GM18526 (cell line): ENCODE measurements around the gene MAMDC2.

Experiments used
- POLR2A ChIP-seq: IDR thresholded peaks from 3 replicates; pipeline ENCODE4 v1.6.1; 2011; ENCODE audit not compliant: insufficient read length; ENCODE audit errors: extremely low read depth

Gene MAMDC2

DNA sequence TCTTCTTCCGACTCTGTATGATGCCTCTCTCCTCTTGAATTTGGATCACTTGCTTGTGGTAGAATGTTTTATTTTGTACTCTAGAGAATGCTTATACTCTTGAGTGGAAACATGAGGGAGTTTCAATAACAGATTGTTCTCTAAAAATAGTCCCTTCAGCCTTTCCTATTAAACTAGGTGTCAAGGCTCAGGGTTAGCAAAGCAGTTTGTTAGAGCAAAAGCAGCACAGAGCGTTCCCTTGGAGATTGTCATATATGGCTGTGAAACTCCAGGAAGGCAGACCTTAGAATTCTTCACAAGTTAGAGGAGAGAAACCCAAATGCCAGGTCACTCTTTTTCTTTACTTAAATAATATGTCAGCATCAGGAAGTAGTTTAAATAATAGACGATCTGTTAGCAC, 33.0 kb downstream of the MAMDC2 start:
- no peak for TF ChIP-seq POLR2A

DNA sequence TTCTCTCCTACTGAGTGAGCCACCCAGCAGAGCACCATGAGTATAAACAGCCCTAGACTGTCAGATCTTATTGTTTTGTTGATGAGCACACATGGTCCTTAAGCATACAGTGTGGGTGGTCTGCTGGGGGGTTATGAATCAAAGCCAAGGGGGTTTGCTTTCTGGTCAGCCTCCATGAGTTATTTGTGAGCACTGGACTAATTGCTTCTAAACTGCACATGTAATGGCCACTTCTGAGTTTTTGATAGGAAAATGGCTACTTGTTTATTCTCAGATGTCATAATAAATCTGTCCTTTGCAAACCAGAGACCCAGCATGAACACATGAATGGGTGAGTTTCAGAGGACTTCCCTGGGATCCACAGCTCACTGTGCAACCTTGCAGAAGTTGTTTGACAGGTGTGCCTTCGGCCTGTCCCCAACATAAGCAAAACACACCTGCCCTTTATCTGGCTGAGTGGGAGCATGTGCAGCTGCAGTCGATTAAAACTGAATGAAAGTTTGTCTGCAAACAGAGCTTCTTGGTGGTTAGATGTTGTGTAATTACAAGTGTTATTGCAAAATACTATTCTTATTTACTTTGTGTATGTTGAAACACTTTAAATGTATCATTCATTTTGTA, 35.9 kb downstream of the MAMDC2 start:
- no peak for TF ChIP-seq POLR2A

DNA sequence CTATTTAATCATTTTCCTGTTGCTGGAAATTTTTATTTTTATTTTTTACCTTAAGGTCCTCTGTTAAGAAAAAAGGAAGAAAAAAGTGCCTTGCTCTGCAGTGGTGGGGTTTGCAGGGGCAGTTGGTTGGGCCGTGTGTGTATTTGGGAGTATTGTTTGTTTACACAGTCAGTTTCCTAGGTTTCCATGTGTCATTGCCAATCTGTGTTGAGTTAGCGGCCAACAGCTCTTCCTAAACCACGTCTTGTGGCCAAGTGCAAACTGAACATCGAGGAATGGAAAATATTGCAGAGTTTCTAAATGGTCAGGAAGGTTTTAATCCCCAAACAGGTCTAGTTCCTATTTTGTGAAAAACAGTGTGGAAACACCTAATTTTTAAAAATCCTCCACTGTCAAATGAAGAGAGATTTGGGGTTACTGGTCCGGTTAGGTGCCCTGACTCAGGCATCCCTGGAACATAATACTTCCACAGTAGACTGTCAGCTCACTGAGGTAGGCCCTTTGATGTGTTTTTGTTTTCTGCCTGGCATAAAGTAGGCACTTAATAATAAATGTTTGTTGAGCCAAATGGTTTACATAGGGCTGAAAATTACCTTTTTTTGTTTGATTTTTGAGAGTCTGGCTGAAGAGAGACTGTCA, 37.0 kb downstream of the MAMDC2 start:
- no peak for TF ChIP-seq POLR2A

DNA sequence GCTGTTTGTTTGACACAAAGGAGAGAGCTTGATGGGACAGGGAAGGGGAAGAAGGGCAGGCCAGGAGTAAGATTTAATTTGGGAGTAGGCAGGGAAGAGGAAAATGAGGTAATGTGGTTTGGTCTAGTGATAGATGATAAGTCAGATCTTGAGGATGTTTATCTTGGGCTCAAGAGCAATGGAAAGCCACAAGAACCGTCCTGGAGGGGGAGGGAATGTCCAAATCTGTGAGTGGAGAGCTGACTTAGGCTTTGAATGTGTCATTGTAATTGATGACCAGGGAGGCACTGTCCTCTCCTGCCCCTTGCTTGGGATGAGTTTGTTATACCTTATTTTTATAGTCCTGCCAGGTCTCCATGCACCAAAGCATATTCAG, 37.5 kb downstream of the MAMDC2 start:
- TF ChIP-seq POLR2A, result no peak

DNA sequence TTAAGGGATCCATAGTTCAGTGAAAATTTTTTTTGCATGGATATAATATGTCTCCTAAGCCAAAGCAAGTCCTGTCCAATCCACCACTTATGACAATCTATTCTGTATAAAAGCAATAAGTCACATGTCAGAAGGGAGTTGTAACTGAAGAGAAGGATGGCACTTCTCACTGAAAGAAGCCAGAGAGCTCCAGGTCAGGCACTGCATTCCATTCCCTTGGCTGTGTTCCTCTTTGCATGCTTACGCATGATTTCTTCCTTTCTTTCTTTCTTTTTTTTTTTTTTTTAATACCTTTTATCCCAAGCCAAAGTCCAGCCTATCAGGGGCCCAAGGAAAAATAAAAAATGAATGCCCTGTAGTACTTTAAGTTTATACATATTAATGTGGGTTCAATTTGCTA, 39.8 kb downstream of the MAMDC2 start:
- no peak for TF ChIP-seq POLR2A

DNA sequence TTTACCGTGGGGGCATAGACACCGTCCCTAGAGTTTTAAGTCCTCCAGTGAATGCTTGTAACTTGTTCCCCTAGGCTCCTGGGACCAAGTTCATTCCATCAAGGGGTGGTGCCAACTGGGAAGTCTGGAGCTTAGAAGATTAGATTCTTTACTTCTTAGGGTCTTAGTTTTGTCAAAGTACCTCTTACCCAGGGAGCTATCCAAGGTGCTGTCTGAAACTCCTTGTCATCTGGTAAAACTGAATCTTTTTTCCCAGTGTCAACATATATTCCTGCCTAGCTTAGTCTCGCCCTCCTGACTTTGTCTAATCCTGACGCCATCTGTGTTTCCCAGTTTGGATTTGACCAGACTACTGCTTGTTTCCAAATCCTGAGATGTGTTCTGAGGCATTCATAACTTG, 41.6 kb downstream of the MAMDC2 start:
- TF ChIP-seq POLR2A, result no peak

DNA sequence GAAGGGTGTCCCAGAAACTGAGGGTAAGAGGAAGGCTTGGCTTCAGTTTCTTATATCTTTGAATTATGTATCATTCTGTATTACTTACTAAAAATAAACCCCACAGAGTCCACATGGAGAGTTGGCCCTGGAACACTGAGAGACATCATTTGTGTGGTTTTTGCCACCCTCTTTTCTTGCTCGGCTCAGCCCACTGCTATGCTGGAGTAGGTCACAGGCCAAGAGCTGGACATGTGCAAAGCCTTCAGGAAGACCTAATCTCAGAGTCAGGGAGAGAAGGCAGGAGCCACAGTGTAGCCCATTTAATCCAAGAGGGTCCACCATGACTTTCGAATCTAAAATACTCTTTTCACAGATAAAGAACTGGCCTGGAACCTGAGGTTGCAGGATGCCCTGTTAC, 47.5 kb downstream of the MAMDC2 start:
- TF ChIP-seq POLR2A, result no peak

DNA sequence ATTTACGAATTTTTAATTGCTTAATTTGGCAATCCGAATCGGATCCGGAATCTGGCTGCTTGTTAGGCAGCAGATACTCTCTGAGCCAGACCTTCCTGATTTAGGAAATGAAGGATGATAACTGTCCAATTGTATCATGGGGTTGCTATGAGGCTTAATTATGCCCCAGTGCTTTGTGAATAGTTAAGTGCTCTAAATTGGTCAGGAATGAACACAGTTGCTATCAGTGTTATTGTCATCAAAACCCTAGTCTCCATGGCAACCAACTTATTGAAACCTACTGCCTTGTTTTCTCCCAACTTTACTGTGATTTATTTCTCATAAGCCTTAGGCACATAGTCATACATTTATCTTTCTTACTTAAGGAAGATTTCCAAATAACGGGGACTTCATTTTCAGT, 47.9 kb downstream of the MAMDC2 start:
- TF ChIP-seq POLR2A, result no peak

DNA sequence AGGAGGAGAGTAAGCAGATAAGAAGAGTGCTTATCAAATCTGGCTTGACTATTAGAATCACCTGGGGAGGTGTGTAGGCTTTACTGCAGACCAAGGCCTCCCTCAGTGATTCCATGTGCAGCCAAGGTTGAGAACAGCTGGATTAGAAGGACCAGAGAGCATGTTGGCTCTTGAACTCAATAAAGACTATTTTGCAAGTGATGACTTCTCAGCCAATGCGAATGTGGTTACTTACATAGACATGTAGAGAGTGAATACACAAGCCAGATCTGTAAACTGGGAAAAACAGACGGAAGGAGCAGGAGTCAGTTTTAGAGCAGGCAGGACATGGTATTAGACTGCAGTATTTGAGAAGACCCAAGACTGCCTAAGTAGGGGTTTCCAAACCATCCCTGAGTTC, 48.5 kb downstream of the MAMDC2 start:
- TF ChIP-seq POLR2A, result no peak

DNA sequence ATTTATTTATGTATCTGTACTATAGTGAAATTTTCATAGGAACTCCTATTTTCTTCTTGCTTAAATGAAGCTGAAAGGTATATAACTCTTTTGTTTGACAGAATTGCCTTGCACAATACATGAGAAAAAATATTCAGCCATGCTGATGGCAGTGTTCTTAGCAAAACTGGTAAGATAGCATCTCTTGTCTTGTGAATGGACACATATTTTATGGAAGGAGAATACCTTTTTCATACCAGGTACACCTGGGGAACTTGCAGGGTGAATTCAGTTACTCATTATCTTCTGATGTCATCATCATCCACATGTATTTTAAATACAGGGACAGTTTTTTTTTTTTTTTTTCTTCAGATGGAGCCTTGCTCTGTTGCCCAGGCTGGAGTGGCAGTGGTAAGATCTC, 49.4 kb downstream of the MAMDC2 start:
- TF ChIP-seq POLR2A, result no peak

DNA sequence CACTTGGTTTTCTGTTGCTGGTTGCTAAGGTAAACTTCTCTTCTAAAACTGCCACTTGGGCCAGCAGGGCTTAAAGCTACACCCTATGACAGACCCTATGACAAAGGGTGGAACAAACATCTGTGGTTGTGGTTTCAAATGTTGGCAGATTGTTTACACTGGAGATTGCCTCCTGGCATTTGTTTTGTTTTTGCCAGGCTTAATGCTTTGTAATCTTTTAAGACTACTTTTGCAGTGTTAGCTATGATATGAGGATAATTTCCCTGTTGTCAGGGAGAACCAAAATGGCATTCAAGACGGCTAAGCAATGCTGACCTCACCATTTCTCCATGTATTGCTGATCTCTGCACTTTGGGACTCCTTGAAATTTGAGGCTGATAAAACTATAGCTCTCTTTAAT, 50.3 kb downstream of the MAMDC2 start:
- TF ChIP-seq POLR2A, result no peak

DNA sequence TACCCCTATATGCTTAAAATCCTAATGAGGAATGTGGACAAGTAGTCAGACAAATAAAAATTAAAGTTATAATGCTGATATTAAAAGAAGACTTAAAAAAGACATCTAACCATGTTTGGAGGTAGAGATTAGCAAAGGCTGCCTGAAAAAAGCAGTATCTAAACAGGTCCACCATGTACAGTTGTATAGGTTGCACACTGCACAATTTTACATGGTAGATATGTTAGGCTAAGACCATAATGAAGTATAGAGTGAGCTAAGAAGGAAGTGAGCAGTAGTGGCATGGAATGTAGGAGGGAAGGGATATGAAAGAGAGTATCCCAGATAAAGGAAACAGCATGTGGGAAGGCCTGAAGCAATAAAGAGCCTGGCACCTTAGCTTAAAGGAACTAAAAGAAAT, 51.1 kb downstream of the MAMDC2 start:
- no peak for TF ChIP-seq POLR2A

DNA sequence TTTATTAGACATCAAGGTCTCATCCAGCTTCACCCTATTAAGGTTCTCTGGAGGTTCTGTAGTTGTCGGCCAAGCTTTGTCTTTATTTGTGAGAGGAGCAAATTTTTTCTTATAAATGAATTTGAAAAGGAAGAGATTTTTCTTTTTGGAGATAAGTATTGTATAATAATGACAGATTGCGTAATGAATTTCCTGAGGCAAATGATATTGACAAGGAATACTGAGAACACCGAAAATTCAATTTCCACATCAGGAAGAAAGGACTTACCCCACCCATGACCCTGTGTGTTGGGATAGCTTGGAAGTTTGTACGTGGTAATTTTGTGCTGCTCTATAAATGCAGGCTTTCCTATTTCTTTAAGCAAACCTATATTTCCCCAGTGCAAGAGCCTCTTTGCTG, 53.5 kb downstream of the MAMDC2 start:
- no peak for TF ChIP-seq POLR2A

DNA sequence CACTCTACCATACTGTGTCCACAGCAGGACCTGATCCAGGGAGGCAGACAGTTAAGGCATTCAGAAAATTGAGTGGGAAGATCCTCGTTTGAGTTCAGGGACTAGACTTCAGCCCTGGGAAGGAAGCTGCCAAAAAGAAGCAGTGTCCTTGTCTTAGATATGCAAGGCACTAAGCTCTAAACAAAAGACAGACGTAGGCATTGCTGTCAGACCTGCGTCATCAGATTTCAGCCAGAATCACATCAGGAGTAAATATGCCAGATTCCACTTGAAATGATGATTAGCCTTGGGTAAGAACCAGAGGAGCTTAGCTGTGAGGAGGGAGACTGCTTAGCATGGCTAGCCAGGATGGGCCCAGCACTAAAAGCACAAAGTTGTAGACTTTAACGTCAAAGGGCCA, 56.7 kb downstream of the MAMDC2 start:
- TF ChIP-seq POLR2A, result no peak

DNA sequence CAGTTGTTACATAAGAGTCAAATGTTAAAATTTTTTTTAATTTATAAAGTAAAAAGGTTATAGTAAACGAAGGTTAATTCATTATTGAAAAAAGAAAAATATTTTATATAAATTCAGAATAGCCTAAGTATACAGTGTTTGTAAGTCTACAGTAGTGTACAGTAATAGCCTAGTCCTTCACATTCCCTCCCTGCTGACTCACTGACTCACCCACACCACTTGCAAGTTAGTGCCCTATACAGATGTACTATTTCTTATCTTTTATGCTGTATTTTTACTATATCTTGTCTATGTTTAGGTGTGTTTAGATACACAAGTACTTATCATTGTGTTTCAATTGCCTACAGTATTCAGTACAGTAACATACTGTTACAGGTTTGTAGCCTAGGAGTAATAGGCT, 57.6 kb downstream of the MAMDC2 start:
- TF ChIP-seq POLR2A, result no peak

DNA sequence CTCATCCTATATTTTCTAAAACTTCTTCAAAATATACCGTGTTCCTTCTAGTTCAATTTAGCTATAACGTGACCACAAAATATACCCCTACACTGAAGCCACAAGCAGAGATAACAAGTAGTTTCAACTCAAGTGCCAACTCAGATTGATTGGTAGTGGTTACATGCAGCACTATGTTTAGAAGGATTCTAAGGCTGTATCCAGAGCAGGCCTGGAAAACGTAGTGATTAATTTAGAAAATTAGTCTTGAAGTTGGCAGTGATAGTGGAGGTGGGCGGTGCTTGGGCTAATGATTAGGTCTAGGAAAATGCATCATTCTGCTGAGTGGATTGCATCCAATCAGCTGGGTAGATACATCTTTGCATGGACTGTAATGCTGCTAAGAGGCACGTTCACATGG, 61.5 kb downstream of the MAMDC2 start:
- TF ChIP-seq POLR2A, result no peak

DNA sequence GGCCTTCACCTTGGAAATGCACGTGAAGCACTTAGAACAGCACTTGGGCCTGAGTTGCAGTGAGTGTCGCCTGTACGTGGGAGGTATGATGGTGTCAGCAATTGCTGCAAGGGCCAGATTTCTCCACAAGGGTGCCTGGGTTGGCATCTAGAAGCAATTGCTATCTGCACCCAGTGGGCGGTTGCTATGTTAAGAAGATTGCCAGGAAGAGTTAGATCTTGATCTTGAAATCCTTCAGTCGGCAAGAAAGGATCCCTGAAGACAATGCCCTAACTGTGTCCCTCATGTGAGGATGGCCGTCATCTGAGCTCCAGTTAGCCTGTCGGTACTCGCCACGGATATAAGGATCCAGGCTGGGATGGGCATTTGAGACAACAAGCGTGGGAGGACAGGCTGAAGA, 62.9 kb downstream of the MAMDC2 start:
- no peak for TF ChIP-seq POLR2A
